Sigmoid colon (tissue), 7 donors: ENCODE results near the gene DPP3. TPM values are rescaled to one million over a fixed set of nuclear protein-coding genes. Genes with fewer than 3 reads are reported as not detected.
"Not testable (repeated sequence)": the region's sequence is repeated elsewhere in the genome, so short reads cannot be mapped to it uniquely, and the experiment has no call there.

ENCODE experiments used
- DNase-seq: peaks from one replicate; pipeline ENCODE4 v3.0.0-alpha.2; 2019
- H3K27ac ChIP-seq, 4 donors: fragments of 200-600 bp; sonication (generic); one replicate each; pipeline ENCODE4 v1.5.1; 2016 to 2019; ENCODE audit warnings: mild to moderate bottlenecking in 1 of 4
- H3K27me3 ChIP-seq, 3 donors: fragments of 200-600 bp; sonication (generic); one replicate each; pipeline ENCODE4 v1.5.1; 2019; ENCODE audit warnings: mild to moderate bottlenecking in 1 of 3
- H3K36me3 ChIP-seq, 4 donors: fragments of 200-600 bp; sonication (generic); one replicate each; pipeline ENCODE4 v1.5.1; 2016 to 2019
- H3K4me1 ChIP-seq, 4 donors: fragments of 200-600 bp; sonication (generic); one replicate each; pipeline ENCODE4 v1.5.1; 2017 to 2019
- H3K4me3 ChIP-seq, 4 donors: fragments of 200-600 bp; sonication (generic); one replicate each; pipeline ENCODE4 v1.5.1; 2017 to 2019; ENCODE audit warnings: mild to moderate bottlenecking in 2 of 4, moderate library complexity in 1 of 4
- H3K9me3 ChIP-seq, 4 donors: fragments of 200-600 bp in 3 of 4; sonication (generic) in 3 of 4; one replicate each; pipeline versions ENCODE4 v1.5.1 to v1.6.1; 2013 to 2019
- EP300 ChIP-seq, 4 donors: sonication (generic); formaldehyde crosslinking; IDR thresholded peaks; one replicate each; pipeline ENCODE4 v1.6.1; 2017; ENCODE audit warnings: antibody characterized with exemption in 4 of 4
- POLR2A ChIP-seq, 2 donors: fragments of 450-650 bp; IDR thresholded peaks; one replicate each; pipeline ENCODE4 v1.6.1; 2016; ENCODE audit warnings: antibody characterized with exemption in 2 of 2, mild to moderate bottlenecking in 2 of 2, moderate library complexity in 2 of 2
- POLR2AphosphoS5 ChIP-seq, 4 donors: sonication (generic); formaldehyde crosslinking; IDR thresholded peaks; one replicate each; pipeline ENCODE4 v1.6.1; 2017; ENCODE audit warnings: antibody characterized with exemption in 4 of 4
- WGBS, 2 donors: extraction: QIAGEN DNeasy Blood & Tissue Kit; methylation state at CpG; one replicate each; pipeline ENCODE4 v1.1.7; 2013; 5-methylcytosine and 5-hydroxymethylcytosine counted together
- intact Hi-C: fragments of 100-400 bp; cut with DNase I; formaldehyde crosslinking; loops from one replicate; pipeline ENCODE4 v1.15.1; 2023
- polyA plus RNA-seq, 3 donors: library from polyadenylated mRNA; stranded (reverse); fragments of 200-250 nt; gene quantifications; one replicate each; pipeline ENCODE4 v1.2.3, GENCODE V29; 2013
- total RNA-seq, 4 donors: library from RNA; depleted of rRNA; stranded (reverse); fragments of >200 nt; gene quantifications; one replicate each; pipeline ENCODE4 v1.1.0, GENCODE V29; 2016
- TF ChIP-seq, protein P1 (sequence below), 4 experiments: fragments of 450-650 bp in 3 of 4; fragments of 200-600 bp in 1 of 4; IDR thresholded peaks; one replicate each; pipeline ENCODE4 v1.5.1; 2016 to 2019; ENCODE audit warnings: antibody characterized with exemption in 4 of 4, mild to moderate bottlenecking in 3 of 4, moderate library complexity in 2 of 4
- donor health status: healthy with polysubstance abuse.
- donor health status: Bipolar disorder and iron deficiency.
- donor health status: healthy.

The DPP3 gene
- total and polyA plus RNA-seq, 7 donors: 5.1 to 86.5 (median 15.5) TPM

DNA sequence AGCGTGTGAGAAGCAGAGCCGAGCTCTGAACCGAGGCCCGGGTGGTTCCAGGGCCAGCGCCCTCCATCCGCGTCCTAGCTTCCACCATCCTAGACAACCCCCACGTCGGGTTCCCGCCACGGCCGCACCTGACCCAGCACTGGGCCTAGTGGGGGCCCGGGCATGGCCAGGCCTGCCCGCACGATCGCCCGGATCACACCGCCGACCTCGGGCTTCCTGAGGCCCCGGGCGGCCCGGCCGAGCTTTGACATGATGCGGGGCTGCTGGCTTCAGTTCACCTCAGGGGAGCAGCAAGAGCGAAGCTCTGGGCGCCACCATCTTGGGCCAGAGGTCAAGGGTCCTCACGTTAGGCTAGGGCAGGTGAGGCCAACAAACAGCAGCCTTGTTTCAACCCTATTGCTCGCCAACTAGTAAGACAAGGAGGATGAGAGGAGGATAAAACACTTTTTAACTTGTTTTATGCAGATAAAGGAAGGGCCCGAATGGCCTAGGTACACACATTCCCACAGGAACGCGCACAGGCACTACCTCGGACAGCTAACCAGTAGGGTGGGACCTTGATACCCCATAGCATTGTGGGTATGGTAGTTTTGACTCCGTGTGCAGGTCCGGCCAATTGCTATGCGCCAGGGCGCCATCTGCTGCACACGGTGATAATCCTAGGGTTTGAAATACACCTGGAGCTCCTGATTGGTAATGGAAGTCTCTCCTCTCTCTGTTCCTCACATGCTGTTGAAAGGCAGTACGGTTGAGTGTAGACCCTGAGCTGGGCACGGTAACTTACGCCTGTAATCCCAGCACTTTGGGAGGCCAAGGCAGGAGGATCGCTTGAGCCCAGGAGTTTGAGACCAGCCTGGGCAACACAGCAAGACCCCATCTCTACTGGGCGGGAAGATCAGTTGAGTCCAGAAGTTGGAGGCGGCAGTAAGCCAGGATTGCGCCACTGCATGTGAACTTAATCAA lies 41.4 kb upstream of the DPP3 start, which contains the start of gene MRPL11:
TSS of gene MRPL11 (minus strand) at position 345 of the 963 bp plus-strand sequence. CDS start at position 251, 94 bp downstream.
- WGBS, 2 donors: 8 to 9% methylated on average over 45 of the region's 45 CpGs
- peaks cover 0 to 10% (median 8%) of the 10 kb centered on the region in 4 donors for H3K4me1 ChIP-seq
- peak within 1 kb of the TSS; percentile 54 to 88 (median 74) for H3K4me3 ChIP-seq
- H3K36me3 ChIP-seq: peaks cover 0 to 26% (median 16%) of the 10 kb centered on the region in 4 donors
- DNase-seq: peak; percentile 91
- H3K9me3 ChIP-seq: peaks cover 0 to 7% (median 0%) of the 10 kb centered on the region in 4 donors
- intact Hi-C loops: loop anchor here (2.0 kb wide), 1 partner anchor 26 kb away; no protein-coding TSS in a partner anchor
- TF ChIP-seq EP300 (IDR thresholded peaks at IDR 0.05) (no peak), POLR2A (IDR thresholded peaks at IDR 0.05) (no peak), POLR2AphosphoS5 (IDR thresholded peaks at IDR 0.05) (peak in 3 of 4 donors; percentile 24 to 62 (median 40))
- TF ChIP-seq, protein P1, sequence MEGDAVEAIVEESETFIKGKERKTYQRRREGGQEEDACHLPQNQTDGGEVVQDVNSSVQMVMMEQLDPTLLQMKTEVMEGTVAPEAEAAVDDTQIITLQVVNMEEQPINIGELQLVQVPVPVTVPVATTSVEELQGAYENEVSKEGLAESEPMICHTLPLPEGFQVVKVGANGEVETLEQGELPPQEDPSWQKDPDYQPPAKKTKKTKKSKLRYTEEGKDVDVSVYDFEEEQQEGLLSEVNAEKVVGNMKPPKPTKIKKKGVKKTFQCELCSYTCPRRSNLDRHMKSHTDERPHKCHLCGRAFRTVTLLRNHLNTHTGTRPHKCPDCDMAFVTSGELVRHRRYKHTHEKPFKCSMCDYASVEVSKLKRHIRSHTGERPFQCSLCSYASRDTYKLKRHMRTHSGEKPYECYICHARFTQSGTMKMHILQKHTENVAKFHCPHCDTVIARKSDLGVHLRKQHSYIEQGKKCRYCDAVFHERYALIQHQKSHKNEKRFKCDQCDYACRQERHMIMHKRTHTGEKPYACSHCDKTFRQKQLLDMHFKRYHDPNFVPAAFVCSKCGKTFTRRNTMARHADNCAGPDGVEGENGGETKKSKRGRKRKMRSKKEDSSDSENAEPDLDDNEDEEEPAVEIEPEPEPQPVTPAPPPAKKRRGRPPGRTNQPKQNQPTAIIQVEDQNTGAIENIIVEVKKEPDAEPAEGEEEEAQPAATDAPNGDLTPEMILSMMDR (IDR thresholded peaks at IDR 0.05): peak; percentile 27 to 41 (median 38)
- peak within 1 kb of the TSS; percentile 83 to 90 (median 87) for H3K27ac ChIP-seq
- H3K27me3 ChIP-seq: no peaks in the 10 kb centered on the region

DNA sequence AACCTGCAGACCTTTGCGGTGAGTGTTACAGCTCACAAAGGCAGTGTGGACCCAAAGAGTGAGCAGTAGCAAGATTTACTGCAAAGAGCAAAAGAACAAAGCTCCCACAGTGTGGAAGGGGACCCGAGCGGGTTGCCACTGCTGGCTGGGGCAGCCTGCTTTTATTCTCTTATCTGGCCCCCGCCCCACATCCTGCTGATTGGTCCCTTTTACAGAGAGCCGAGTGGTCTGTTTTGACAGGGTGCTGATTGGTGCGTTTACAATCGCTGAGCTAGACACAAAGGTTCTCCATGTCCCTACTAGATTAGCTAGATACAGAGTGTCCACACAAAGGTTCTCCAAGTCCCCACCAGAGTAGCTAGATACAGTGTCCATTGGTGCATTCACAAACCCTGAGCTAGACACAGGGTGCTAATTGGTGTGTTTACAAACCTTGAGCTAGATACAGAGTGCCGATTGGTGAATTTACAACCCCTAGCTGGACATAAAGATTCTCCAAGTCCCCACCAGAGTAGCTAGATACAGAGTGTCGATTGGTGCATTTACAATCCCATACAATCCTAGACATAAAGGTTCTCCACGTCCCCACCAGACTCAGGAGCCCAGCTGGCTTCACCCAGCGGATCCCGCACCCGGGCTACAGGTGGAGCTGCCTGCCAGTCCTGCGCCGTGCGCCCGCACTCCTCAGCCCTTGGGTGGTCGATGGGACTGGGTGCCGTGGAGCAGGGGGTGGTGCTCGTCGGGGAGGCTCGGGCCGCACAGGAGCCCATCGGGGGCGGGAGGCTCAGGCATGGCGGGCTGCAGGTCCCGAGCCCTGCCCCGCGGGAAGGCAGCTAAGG lies 39.9 kb upstream of the DPP3 start:
- H3K27ac ChIP-seq, DNase-seq, intact Hi-C loops, H3K4me1 ChIP-seq, H3K9me3 ChIP-seq, H3K27me3 ChIP-seq, H3K4me3 ChIP-seq: not testable (repeated sequence)
- peaks cover 0 to 18% (median 12%) of the 10 kb centered on the region in 4 donors for H3K36me3 ChIP-seq
- 91% methylated on average over 29 of the region's 29 CpGs for whole genome bisulfite sequencing, 2 donors

DNA sequence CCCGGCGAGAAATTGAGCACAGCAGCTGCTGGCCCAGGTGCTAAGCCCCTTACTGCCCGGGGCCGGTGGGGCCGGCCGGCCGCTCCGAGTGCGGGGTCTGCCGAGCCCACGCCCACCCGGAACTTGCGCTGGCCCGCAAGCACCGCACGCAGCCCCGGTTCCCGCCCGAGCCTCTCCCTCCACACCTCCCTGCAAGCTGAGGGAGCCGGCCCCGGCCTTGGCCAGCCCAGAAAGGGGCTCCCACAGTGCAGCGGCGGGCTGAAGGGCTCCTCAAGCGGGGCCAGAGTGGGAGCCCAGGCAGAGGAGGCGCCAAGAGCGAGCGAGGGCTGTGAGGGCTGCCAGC lies 39.3 kb upstream of the DPP3 start:
- H3K36me3 ChIP-seq: peaks cover 0 to 12% (median 6%) of the 10 kb centered on the region in 4 donors
- H3K4me1 ChIP-seq, H3K27me3 ChIP-seq, H3K27ac ChIP-seq, H3K4me3 ChIP-seq, H3K9me3 ChIP-seq, intact Hi-C loops, DNase-seq: not testable (repeated sequence)
- 90 to 95% methylated on average over 27 of the region's 27 CpGs for WGBS, 2 donors

DNA sequence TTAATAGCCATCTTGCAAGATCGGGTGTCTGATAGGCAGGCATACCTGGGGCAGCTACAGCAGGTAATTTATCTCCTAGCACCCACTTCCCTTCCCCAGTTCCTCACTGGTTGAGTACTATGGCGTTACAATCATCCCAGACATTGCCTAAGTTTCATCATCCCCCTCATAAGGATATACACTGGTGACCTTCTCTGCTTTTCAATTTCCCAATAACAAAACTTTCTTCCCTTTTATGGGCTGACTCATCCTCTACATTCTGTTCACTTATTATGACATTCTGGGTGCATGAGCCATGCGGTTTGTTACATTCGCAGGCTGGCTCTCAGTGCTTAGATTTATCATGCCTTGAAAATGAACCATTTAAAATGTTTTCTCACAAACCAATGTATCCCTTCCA lies 36.6 kb upstream of the DPP3 start:
- intact Hi-C loops: no loop called here
- DNase-seq: no peak
- H3K9me3 ChIP-seq: peaks cover 0 to 7% (median 0%) of the 10 kb centered on the region in 4 donors
- H3K36me3 ChIP-seq: no peaks in the 10 kb centered on the region
- no peaks in the 10 kb centered on the region for H3K4me1 ChIP-seq
- 83 to 85% methylated on average over 4 of the region's 4 CpGs for WGBS, 2 donors
- H3K27ac ChIP-seq: no peak overlapping the region
- H3K27me3 ChIP-seq: no peaks in the 10 kb centered on the region
- TF ChIP-seq POLR2AphosphoS5 (IDR thresholded peaks at IDR 0.05) (no peak), POLR2A (IDR thresholded peaks at IDR 0.05) (no peak), EP300 (IDR thresholded peaks at IDR 0.05) (no peak)
- TF ChIP-seq, protein P1 (IDR thresholded peaks at IDR 0.05): no peak
- no peak overlapping the region for H3K4me3 ChIP-seq

DNA sequence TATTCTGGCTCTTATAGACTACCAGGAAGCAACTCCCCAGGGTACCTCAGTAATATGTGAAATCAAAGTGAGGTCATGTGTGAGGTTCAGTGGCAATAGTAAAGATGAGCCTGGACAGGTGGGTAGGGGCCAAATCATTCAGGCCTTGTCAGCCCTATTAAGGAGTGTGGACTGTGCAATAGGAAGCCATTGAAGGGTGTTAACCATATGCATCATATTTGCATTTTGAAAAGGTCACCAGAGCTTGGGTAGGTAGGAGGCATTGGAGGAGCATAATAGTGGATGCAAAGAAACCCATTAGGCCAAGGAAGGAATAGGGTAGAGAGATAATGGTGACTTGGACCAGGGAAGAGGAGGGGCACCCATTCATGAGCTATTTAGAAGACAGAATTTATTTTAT lies 33.2 kb upstream of the DPP3 start:
- Histone ChIP-seq H3K27ac (no peak overlapping the region), H3K4me1 (no peaks in the 10 kb centered on the region), H3K4me3 (no peak overlapping the region), H3K27me3 (no peaks in the 10 kb centered on the region), H3K36me3 (no peaks in the 10 kb centered on the region), H3K9me3 (peaks cover 0 to 7% (median 0%) of the 10 kb centered on the region in 4 donors)
- intact Hi-C loops: no loop called here
- TF ChIP-seq EP300 (IDR thresholded peaks at IDR 0.05) (no peak), POLR2AphosphoS5 (IDR thresholded peaks at IDR 0.05) (no peak), POLR2A (IDR thresholded peaks at IDR 0.05) (no peak)
- TF ChIP-seq, protein P1 (IDR thresholded peaks at IDR 0.05): no peak
- DNase-seq: no peak
